ENCODE data around the gene CAMK4. TPM values are rescaled to one million over a fixed set of nuclear protein-coding genes. Genes with fewer than 3 reads are reported as not detected.
"Not testable (repeated sequence)": the region's sequence is repeated elsewhere in the genome, so short reads cannot be mapped to it uniquely, and the experiment has no call there.

CAMK4 gene
- total RNA-seq, 1 donor from 2014 or later, result 8.4 TPM

DNA sequence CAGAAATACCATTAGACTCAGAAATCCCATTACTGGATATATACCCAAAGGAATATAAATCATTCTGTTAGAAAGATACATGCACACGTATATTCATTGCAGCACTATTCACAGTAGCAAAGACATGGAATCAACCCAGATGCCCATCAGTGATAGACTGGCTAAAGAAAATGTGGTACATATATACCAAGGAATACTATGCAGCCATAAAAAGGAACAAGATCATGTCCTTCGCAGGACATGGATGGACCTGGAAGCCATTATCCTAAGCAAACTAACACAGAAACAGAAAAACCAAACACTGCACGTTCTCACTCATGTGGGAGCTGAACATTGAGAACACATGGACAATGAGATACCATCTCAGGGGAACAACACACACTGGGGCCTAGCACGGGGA, 33.4 kb downstream of the CAMK4 start:
- DNase-seq, result not testable (repeated sequence)

DNA sequence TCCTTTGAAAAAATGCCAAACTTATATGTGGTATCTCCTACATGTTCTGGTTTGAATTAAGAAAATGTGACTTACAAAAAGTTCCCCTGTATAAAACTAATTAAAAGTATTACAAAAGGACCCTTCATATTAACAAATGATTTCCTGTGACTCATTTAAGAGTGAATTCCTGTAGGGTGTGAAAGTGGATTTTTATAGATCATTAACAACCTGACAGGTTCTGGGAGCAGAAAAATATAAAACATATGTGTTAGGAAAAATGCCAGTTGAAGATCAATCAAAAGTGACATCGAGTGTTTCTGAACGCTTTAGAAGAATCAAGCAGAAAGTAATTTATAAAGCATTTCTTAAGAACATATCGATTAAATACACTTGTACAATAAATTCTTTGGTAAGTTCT, 35.5 kb downstream of the CAMK4 start:
- no peak for DNase-seq

DNA sequence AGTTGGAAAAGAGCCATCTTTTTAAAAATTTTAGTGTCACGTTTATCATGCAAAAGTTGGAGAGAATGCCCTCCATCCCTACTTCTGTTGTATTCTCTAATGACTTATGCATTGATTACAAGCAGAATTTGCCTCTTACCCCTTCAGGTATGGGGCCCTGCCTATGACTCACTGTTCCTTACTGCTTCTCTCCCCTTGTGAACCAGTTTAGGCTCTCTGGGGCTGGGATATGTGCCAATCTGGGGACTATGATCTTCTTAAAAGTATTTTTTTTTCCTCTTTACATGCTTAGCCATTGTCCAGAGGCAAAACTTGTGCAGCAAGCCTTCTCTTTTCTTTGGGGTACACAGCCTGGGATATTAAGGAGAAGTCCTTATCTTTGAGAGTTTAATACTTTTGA, 37.4 kb downstream of the CAMK4 start:
- DNase-seq, result no peak

DNA sequence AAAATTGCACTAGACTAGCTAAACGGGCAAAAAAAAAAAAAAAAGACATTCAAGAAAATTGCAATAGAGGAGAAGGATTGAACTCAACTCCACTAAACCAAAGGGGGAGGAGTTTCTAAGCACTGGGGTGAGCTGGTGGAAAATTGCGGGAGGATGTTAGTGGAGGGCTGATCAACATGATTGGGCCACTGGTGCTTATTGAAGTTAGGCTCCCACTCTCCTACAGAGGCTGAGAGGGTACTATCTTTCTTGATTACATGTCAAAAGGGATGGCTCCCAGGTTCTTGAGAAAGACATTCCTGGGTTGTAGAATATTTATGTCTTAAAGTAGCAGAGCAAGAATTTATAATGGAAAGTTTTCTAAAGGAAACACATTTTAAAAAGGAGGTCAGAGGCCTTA, 38.0 kb downstream of the CAMK4 start:
- no peak for DNase-seq

DNA sequence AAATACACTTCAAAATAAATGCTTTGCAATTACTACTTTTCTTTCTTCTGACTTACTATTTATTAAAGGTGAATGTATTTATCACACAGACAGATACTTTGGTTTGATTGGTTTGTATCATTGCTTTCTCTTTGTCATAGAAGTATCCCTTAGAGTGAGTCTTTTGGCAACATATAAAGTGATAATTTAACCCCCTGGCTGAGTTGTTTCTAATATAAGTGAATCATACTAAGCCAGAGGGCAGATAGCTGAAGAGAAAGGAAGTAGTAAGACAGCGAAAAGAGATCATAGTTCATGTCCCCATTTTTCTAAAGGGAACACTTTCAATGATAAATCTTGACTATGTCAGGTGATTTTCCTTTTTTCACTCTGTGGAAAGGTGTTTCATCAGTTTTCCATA, 38.6 kb downstream of the CAMK4 start:
- no peak for DNase-seq

DNA sequence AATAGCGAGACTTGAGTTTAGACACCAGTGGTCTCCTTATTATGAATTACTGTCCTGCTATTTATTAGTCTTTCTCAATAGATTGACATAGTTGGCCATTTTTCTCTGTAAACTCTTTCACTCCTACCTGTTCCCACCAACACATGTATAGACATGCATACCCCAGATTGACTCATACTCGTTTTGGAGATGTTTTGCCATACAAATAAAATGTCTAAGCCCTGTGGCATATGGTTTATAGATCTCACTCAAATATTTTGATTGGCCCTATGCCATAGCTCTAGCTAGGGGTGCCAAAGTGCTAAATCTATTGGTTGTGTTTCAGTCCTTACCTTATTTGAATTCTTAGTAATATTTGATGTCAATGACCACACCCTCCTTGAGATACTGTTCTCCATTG, 42.3 kb downstream of the CAMK4 start:
- no peak for DNase-seq

DNA sequence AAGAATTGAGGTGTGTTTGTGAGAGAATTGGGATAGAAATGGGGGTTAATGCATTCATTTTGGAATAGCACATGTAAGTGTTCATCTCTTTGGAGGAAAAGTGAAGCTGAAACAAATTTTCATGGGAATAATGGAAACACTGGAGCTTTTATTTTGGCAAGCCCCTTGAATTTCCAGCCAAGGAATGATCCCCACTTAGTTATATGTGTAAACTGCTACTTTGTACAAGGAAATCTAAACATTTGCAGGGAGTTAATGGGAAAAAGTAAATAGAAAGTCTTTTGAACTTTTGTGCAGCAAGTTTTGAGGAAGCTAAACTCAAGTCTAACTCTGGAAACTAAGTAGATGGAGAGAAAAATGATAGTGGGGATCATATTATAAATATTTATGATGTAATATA, 44.1 kb downstream of the CAMK4 start:
- DNase-seq, result no peak

DNA sequence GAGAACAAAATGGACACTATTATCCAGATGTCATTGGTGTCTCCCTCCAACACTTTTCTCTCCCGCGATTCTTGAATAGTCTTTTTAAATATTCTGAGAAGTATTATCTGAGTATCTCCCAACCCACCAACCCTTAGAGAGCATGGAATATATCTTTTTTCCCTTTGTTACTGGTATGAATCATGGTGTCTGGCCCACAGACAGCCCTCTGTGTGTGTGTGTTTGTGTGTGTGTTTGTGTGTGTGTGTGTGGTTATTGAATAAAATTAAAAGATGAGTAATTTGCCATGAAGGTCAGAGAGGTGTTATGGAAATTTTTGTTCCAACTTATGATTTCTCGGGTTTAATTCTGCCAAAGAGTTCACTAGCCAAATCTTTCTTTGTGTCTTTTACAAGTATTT, 47.7 kb downstream of the CAMK4 start:
- DNase-seq, result no peak

DNA sequence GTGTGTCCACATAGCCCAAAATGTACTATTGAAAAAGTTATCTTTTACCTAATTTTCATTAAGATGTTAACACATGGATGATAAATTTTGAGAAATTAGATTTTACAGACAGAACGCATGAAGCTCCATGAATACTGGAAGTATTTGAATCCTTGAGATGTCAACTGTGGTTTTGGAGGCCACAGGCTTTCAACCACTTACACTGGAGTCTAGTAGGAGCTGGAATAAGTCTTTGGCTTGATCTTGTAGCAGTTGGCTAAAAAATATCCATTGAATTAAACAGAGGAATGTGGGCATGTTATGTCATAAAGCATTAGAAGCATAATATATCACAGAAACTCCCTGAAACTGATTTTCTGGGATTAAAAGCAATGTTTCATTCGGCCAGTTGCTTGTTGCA, 52.9 kb downstream of the CAMK4 start:
- DNase-seq, result peak; percentile 18

DNA sequence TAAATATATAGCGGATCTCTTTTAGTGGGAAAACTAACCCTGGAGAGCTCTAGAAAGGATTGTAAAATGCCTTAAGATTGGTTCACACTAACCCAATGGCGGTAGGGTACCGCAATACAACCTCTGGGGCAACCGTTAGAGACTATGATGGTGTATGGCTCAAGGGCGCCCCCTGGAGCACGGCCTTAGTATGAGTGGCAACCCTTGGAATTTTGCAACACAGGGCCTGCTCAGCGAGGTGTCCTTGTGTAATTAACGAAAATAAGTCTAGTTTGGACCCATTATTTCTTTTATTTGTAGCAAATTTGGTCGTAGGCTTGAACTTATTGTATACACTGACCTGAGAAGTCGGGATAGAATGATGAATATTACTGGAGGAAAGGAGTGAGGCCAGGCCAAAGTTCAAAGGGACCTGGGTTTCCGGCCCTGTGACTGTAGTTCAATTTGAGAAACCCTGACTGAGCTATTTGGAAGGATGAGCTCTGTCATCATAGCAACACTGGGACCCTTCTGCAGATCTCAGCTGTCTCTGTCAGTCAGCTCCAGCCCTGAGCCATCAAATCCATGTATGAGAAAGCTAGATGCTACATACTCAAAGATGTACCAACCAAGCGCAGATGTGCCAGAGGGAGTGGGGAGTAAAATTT, 54.8 kb downstream of the CAMK4 start:
- peak; percentile 79 for DNase-seq

DNA sequence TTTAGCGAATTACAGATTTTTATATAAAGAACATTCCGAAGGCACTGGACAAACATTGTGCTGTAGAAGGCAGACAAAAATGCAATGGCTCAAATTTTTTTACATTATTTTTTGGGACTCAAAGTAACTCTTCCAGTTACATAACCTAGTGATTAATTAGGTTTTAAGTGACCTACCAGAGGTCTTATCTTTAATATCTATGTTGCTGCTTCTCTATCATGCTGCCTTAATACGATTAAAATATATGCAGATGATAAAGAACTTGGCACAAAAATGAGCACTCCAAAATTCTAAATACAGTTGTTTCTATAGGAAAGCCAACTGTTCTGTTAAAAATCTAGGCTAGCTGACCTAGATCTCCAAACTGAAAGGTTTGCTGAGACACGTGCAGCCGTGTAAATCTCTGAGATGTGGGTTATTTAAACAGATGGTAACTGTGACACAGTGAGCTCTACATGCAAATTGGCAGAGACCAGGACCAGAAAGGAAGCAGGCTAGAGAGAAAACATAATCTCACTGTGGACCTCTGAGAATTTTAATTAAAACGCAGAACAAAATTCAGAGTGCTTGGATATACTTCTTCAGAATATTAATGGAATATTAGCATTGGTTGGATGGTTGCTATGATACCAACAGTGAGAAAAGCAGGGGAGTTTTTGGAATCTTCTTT, 56.2 kb downstream of the CAMK4 start:
- DNase-seq, result peak; percentile 54

DNA sequence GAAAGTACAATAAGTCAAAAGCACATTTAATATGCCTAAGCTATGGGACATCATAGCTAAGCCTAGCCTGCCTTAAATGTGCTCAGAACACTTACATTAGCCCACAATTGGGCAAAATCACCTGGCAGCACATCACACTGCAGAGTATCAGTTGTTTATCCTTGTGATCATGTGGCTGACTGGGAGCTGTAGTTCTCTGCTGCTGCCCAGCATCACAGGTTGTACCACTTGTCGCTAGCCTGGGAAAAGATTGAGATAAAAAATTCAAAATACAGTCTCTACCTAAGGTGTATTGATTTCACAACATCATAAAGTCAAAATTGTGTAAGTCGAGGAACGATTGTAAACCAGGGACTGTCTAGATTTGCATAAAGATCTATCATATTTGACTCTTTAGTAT, 58.6 kb downstream of the CAMK4 start:
- DNase-seq, result no peak

DNA sequence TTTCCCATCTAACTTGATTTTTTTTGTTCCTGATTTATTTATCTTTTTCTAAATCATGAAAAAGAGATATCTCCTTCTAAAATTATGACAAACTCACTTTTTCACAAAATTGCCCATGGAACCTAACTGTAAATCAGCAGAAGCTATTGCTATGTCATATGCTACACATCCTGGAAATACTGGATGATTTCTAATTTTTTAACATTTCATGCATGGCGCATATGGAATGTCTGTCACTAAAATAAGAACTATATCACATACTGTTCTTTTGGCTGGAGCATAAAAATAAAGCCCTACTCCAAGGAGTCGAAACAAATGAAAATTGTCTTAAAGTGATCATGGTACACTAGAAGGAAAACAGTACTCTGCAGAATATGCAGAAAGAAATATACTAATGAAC, 60.6 kb downstream of the CAMK4 start:
- no peak for DNase-seq

DNA sequence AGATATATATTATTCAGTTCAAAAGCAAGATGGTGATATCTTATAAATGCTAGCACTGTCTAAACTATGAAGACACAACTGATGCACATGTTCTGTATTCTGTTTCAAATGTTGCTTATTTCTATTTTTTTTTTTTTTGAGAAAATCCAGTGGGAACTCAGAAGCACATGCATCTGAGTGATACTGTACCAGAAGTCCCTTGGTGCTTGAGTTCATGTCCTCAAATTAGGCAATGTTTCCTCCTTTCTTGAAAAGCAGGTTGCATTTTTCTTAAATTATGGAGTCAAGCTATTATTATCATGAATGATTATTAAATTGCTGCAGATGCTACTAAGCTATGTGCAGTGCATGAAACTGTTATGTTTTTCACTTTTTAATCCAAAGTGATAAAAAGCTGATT, 70.4 kb downstream of the CAMK4 start:
- no peak for DNase-seq

DNA sequence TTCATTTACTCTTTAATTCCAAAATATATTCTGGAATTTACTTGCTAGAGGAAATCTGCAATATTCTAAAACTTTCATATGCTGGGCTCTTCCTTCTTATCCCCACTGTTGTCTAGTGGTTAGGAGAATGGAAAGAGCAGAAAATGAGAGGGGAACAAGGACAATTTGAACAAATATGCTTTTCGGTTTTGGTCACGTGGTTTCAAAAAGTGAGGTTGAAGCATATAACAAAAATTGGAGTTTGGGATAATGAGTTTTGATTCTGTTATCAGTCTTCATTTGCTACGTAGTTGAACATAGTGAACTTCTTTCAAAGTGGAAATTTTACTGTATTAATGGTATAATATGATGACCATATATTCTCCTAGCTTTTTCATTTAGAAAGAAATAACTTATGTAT, 71.5 kb downstream of the CAMK4 start:
- DNase-seq, result no peak

DNA sequence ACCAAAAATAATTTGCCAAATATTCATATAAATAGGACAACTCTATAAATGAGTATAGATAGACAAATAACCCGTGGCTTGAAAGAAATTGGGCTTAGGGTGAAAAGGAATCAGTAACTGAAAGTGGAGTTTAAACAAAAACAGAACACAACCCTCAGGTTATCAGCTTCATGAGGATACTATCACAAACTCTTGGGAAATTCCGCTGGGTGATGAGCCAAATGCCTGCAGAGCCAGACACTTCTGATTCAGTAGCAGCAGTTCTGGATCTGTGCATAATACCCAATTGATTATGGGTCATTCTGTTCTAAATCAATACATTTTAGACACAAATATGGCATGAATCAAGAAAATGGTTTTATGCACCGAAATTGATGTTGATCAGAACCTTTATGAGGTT, 72.4 kb downstream of the CAMK4 start:
- DNase-seq, result no peak

DNA sequence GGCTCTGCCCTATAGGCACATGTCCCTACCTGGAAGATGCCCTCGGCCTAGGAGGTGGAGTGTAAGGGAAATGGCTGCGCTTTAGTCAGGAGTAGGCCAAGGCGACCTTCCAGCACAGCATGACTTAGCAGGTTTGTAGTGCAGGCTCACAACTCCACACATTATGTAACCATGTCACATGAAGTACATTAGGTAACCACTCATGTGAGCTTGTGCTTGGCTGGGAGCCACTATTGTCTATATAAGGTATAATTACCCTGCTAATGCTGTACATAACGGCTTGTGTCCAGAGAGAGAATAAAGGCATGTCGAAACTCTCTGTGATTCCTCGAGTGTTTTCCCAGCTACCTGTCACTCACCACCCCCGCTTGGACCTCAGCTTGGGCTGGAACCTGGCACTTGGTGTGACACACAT, 74.9 kb downstream of the CAMK4 start:
- no peak for DNase-seq

DNA sequence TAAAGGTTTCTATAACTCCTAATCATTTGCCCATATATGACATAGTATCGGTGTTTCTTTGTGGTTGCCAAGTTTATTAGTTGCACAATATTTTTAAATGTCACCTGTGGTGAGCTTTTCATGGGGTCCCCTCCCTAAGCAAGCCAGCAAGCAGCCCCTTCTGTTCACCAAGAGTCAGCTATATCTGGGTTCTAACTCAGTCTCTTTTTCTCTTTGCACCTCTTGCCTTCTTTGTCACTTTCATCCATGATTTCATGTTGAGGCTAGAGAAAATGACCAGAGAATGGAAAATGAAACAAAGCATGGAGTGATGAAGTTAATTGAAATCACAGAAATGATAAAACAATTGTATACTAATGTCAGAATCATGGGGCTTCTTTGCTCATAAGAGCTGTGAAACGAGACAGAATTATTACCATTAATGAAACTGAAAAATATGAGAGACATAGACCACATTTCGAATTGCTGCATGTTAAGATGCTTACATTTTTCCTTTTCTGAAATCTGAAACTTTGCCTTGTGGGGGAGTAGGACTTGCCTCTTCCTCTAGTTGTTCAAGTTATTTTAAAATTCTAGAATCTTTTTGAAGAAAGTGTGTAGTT, 75.7 kb downstream of the CAMK4 start:
- DNase-seq, result no peak

DNA sequence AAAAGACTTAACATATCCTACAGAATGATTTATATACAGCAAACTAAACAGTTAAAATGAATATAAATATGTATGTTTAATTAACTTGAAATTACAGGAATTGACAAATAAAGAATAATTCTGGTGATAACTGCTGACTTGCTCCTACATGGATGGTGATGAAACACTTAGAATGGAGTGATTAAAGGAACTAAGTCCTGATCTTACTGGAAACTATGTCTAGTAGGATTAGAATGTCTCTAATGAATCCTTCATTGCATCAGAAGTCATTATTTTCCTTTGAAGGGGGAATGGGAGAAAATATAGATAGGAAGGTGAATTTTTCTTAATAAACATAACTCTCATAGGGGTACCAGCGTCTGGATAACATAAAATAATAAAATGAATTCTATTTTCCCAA, 77.1 kb downstream of the CAMK4 start:
- no peak for DNase-seq

DNA sequence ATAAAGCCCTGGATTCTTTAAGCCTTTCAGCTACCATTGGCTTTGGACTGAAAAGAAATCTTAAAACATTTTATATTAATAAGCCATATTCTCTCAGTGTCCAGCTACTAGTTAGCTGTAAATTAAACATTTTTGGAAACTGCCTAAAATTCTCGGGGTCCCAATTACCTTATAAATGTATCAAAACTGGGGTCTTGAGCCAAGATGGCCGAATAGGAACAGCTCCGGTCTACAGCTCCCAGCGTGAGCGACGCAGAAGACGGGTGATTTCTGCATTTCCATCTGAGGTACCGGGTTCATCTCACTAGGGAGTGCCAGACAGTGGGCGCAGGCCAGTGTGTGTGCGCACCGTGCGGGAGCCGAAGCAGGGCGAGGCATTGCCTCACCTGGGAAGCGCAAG, 77.9 kb downstream of the CAMK4 start:
- DNase-seq, result not testable (repeated sequence)

DNA sequence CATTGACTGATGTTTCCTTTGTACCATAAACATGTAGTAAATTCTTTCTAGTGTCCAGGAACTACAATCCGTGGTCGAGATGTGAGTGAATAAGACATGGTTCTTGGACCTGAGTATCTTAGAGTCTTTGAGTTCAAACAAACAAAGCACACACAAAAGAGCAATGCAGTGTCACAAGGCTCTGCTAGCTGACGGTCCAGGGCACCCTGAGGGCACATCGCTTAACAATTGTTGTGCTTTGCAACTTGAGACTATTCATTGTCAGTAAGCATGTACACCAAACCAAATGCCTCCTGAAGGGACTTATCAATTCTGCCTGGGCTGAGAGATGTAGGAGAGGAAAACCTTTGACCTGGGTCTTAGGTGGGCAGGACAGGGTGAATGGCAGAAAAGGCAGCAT, 84.8 kb downstream of the CAMK4 start:
- no peak for DNase-seq

DNA sequence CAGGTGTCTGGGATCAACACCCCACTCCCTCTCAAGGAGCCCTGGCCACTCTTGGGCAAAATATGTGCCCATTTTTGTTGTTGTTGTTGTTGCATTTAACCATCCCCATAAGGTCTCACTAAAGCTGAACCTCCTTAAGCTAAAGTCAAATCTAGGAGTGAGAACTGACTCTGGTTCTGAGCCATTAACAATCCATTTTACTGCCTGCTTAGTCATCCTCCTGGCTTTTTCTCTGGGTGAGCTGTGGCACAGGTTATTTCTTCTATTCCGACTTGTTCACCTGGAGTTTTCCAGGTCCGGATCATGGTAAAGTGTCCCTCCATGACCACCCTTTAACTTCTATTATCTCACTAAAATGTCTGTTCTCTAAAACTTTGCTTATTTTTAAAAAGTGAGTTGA, 85.2 kb downstream of the CAMK4 start:
- DNase-seq, result no peak

DNA sequence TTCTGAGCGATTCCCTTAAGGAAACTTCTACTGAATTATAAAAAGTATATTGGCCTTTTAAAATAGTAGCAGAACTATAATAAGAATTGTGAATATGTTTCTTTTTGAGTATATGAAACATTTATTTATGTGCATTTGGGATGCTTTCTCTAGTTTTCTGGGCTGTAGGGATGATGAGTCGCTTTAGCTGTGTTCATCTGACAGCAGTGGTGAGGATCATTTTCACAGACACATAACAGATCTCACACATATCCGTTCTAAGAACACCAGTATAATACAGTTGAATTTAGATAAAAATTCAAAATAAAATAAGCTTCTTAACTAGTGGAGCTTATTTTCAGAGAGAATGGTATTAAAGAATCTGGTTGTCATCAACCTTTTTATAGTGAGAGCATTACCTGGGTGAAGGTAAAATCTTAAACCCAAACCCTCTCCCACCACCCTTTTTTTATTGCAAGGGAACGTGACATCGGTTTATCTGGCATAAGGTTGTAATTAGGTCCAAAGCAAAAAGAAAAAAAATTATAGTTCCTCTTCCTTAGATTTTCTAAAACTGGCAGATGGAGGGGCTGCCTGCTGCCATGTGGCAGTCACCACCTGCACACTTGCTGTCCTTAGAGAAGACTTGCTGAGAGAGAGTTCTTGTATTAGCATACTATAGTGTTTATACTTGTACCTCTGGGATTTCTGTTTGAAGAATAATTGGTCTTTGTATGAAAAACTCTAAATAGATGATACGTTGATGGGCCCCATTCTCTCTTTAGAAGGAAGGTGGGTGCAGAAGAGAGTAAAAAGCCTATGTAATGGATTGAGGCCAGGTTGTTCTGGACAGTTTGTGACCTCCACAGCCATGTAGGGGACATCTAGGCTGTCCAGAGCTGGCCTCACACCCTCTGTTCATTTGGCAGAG, 86.8 kb downstream of the CAMK4 start:
- no peak for DNase-seq
